ENCODE results near the gene CPNE6.
A peak's percentile ranks its signal among the peaks of the same experiment; 100 is the strongest.

Gene CPNE6

GRCh38 chr14:24110060-24110459, 38.7 kb downstream of the CPNE6 start:
- Mint-ChIP-seq H3K9me3 (no peaks in the 10 kb centered on the region), H3K27ac (no peak overlapping the region), H3K36me3 (ENCODE audit: low read depth) (peaks cover 3% of the 10 kb centered on the region), H3K27me3 (peaks cover 2% of the 10 kb centered on the region), H3K4me1 (peaks cover 29% of the 10 kb centered on the region), H3K4me3 (no peak overlapping the region)
- no peak for ATAC-seq
- DNase-seq = no peak

- Mint-ChIP-seq H3K36me3 (ENCODE audit: low read depth) (peaks cover 3% of the 10 kb centered on the region), H3K4me1 (peaks cover 33% of the 10 kb centered on the region), H3K9me3 (no peaks in the 10 kb centered on the region), H3K4me3 (no peak overlapping the region), H3K27me3 (peaks cover 2% of the 10 kb centered on the region), H3K27ac (no peak overlapping the region)
- ATAC-seq (no peak), DNase-seq (no peak)
Measured at GRCh38 chr14:24110523-24110922, 39.2 kb downstream of the CPNE6 start.

GRCh38 chr14:24113379-24113800, 42.0 kb downstream of the CPNE6 start:
- Mint-ChIP-seq H3K4me3 (peak overlapping the region; percentile 96), H3K4me1 (peaks cover 37% of the 10 kb centered on the region), H3K27ac (peak overlapping the region; percentile 99), H3K27me3 (peaks cover 2% of the 10 kb centered on the region), H3K36me3 (ENCODE audit: low read depth) (peaks cover 14% of the 10 kb centered on the region), H3K9me3 (no peaks in the 10 kb centered on the region)
- no peak for ATAC-seq
- DNase-seq = no peak

- Mint-ChIP-seq H3K9me3 (no peaks in the 10 kb centered on the region), H3K27ac (peak overlapping the region; percentile 99), H3K36me3 (ENCODE audit: low read depth) (peaks cover 18% of the 10 kb centered on the region), H3K4me1 (peaks cover 31% of the 10 kb centered on the region), H3K27me3 (peaks cover 2% of the 10 kb centered on the region), H3K4me3 (peak overlapping the region; percentile 96)
- peak; percentile 53 for ATAC-seq
- DNase-seq = peak; percentile 84
Measured at GRCh38 chr14:24113801-24114531, 42.6 kb downstream of the CPNE6 start.

GRCh38 chr14:24114532-24115421, 43.4 kb downstream of the CPNE6 start, which contains the start of the genes DCAF11 and NRL:
Gene DCAF11 (plus strand): TSS chr14:24114777. CDS start chr14:24115595, 818 bp downstream.
Gene NRL (minus strand): TSS chr14:24114949. CDS start chr14:24082848, 32,101 bp downstream.
- Mint-ChIP-seq H3K4me1 (peaks cover 23% of the 10 kb centered on the region), H3K27ac (peak within 1 kb of the TSS; percentile 99), H3K27me3 (peaks cover 2% of the 10 kb centered on the region), H3K36me3 (ENCODE audit: low read depth) (peaks cover 22% of the 10 kb centered on the region), H3K4me3 (peak within 1 kb of the TSS; percentile 96), H3K9me3 (no peaks in the 10 kb centered on the region)
- peak; percentile 92 for ATAC-seq
- peak; percentile 97 for DNase-seq

- Mint-ChIP-seq H3K27me3 (peaks cover 2% of the 10 kb centered on the region), H3K4me1 (peaks cover 23% of the 10 kb centered on the region), H3K9me3 (no peaks in the 10 kb centered on the region), H3K36me3 (ENCODE audit: low read depth) (peaks cover 24% of the 10 kb centered on the region), H3K4me3 (peak overlapping the region; percentile 96), H3K27ac (peak overlapping the region; percentile 99)
- no peak for DNase-seq
- no peak for ATAC-seq
Measured at GRCh38 chr14:24115422-24116127, 44.2 kb downstream of the CPNE6 start.

GRCh38 chr14:24116128-24116814, 44.9 kb downstream of the CPNE6 start:
- H3K4me1 Mint-ChIP-seq = peaks cover 23% of the 10 kb centered on the region
- no peak overlapping the region for H3K27ac Mint-ChIP-seq
- ATAC-seq (no peak), DNase-seq (no peak)
- H3K4me3 Mint-ChIP-seq = peak overlapping the region; percentile 96
- H3K9me3 Mint-ChIP-seq = no peaks in the 10 kb centered on the region
- H3K36me3 Mint-ChIP-seq (ENCODE audit: low read depth) = peaks cover 26% of the 10 kb centered on the region
- H3K27me3 Mint-ChIP-seq = peaks cover 2% of the 10 kb centered on the region

- Mint-ChIP-seq H3K4me3 (no peak overlapping the region), H3K4me1 (peaks cover 23% of the 10 kb centered on the region), H3K27ac (no peak overlapping the region), H3K9me3 (no peaks in the 10 kb centered on the region), H3K27me3 (peaks cover 2% of the 10 kb centered on the region), H3K36me3 (ENCODE audit: low read depth) (peaks cover 30% of the 10 kb centered on the region)
- DNase-seq (no peak), ATAC-seq (no peak)
Measured at GRCh38 chr14:24117179-24117578, 45.8 kb downstream of the CPNE6 start.

- H3K4me3 Mint-ChIP-seq = no peak overlapping the region
- DNase-seq (no peak), ATAC-seq (no peak)
- no peak overlapping the region for H3K27ac Mint-ChIP-seq
- H3K4me1 Mint-ChIP-seq = peaks cover 24% of the 10 kb centered on the region
- peaks cover 2% of the 10 kb centered on the region for H3K27me3 Mint-ChIP-seq
- peaks cover 41% of the 10 kb centered on the region for H3K36me3 Mint-ChIP-seq (ENCODE audit: low read depth)
- no peaks in the 10 kb centered on the region for H3K9me3 Mint-ChIP-seq
Measured at GRCh38 chr14:24119691-24120090, 48.3 kb downstream of the CPNE6 start.

GRCh38 chr14:24121210-24121609, 49.8 kb downstream of the CPNE6 start:
- DNase-seq (no peak), ATAC-seq (no peak)
- Mint-ChIP-seq H3K4me1 (peaks cover 11% of the 10 kb centered on the region), H3K4me3 (no peak overlapping the region), H3K27me3 (no peaks in the 10 kb centered on the region), H3K27ac (no peak overlapping the region), H3K36me3 (ENCODE audit: low read depth) (peaks cover 38% of the 10 kb centered on the region), H3K9me3 (no peaks in the 10 kb centered on the region)

GRCh38 chr14:24122416-24122815, 51.1 kb downstream of the CPNE6 start:
- Mint-ChIP-seq H3K4me3 (no peak overlapping the region), H3K27ac (no peak overlapping the region), H3K27me3 (no peaks in the 10 kb centered on the region), H3K4me1 (peaks cover 6% of the 10 kb centered on the region), H3K36me3 (ENCODE audit: low read depth) (peaks cover 35% of the 10 kb centered on the region), H3K9me3 (no peaks in the 10 kb centered on the region)
- ATAC-seq = no peak
- DNase-seq = no peak

GRCh38 chr14:24122898-24123297, 51.5 kb downstream of the CPNE6 start:
- ATAC-seq = no peak
- Mint-ChIP-seq H3K4me3 (no peak overlapping the region), H3K27me3 (no peaks in the 10 kb centered on the region), H3K27ac (no peak overlapping the region), H3K36me3 (ENCODE audit: low read depth) (peaks cover 31% of the 10 kb centered on the region), H3K9me3 (no peaks in the 10 kb centered on the region), H3K4me1 (peaks cover 8% of the 10 kb centered on the region)
- no peak for DNase-seq

- ATAC-seq (peak; percentile 71), DNase-seq (no peak)
- Mint-ChIP-seq H3K9me3 (no peaks in the 10 kb centered on the region), H3K4me1 (peaks cover 10% of the 10 kb centered on the region), H3K4me3 (no peak overlapping the region), H3K27me3 (no peaks in the 10 kb centered on the region), H3K36me3 (ENCODE audit: low read depth) (peaks cover 24% of the 10 kb centered on the region), H3K27ac (peak overlapping the region; percentile 55)
Measured at GRCh38 chr14:24123424-24124417, 52.4 kb downstream of the CPNE6 start.

Data from activated naive CD8-positive, alpha-beta T cell treated with anti-CD3 and anti-CD28 coated beads, Interleukin-2, amount 50 U/mL, for 24 hours (primary cell).